ENCODE results near the gene SPEM1.
A peak's percentile ranks its signal among the peaks of the same experiment; 100 is the strongest.

SPEM1 gene

DNA sequence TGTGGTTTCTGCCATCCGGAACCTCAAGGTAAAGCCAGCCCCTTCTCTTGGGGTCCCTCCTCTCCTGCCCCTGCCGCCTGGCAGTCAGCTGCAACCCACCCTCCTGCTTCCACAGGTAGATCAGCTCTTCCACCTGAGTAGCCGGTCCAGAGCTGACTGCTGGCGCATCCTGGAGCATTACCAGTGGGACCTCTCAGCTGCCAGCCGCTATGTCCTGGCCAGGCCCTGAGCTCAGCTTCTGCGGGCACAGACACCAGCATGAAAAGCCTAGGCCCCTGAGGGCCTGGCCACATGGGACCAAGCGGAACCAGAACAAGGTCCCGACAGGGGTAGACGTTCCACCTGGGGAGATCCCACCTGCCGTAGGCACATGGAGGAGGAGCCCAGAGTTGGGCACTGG lies 31.3 kb upstream of the SPEM1 start:
- TF ChIP-seq, protein P1, sequence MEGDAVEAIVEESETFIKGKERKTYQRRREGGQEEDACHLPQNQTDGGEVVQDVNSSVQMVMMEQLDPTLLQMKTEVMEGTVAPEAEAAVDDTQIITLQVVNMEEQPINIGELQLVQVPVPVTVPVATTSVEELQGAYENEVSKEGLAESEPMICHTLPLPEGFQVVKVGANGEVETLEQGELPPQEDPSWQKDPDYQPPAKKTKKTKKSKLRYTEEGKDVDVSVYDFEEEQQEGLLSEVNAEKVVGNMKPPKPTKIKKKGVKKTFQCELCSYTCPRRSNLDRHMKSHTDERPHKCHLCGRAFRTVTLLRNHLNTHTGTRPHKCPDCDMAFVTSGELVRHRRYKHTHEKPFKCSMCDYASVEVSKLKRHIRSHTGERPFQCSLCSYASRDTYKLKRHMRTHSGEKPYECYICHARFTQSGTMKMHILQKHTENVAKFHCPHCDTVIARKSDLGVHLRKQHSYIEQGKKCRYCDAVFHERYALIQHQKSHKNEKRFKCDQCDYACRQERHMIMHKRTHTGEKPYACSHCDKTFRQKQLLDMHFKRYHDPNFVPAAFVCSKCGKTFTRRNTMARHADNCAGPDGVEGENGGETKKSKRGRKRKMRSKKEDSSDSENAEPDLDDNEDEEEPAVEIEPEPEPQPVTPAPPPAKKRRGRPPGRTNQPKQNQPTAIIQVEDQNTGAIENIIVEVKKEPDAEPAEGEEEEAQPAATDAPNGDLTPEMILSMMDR (IDR thresholded peaks at IDR 0.05; ENCODE audit: low read depth, low read length), result no peak
- Histone ChIP-seq H3K27ac (no peak overlapping the region), H3K27me3 (ENCODE audit: insufficient read depth, low read depth, severe bottlenecking) (no peaks in the 10 kb centered on the region), H3K4me3 (ENCODE audit: low read depth, low read length) (no peak overlapping the region), H3K9me3 (ENCODE audit: severe bottlenecking) (no peaks in the 10 kb centered on the region), H3K36me3 (peaks cover 32% of the 10 kb centered on the region)
- no peak for DNase-seq

DNA sequence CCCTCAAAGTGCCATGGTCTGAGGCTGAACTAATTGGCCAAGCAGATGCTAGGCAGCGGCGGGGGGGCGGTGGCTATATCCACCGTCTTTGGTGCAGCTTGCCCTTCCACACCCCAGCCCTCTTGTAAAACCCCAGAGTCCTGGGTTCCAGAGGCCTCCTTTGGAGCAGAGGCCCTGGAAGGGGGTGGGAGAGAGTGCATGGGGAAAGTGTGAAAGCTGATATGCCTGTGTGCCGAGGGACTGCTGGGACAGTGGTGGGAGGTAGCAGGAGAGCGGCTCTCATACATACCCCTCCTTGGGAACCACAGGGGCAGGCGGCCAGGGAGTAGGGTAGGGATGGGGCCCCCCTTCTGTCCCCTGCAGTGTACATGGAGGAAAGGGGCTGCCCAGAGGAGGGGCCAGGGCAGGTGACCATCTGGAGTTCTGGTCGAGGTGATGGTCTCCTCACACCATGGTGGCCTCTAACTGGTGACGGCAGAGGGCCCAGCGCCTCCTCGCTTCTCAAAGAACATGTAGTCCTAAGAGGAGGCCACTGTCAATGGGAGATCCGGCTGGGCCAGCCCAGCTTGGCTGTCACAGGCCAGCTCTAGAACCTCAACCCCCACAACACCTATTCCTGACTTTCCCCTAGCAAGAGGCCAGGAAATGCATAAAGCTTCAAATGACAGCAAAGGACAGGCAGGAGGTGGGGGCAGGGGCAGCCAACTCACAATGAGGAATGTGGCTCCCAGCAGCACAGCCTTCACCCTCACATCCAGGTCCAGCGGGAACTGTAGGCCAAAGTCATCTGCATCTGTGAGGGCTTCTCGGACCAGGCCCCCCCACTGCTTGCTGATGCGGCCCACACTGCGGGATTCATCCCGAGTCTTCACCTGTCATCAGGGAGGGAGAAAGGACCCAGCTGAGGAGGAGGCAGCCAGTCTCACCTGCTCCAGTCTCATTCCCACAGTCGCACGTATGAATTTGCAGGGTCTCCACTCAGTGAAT lies 29.9 kb upstream of the SPEM1 start:
- no peaks in the 10 kb centered on the region for H3K9me3 ChIP-seq (ENCODE audit: severe bottlenecking)
- no peak overlapping the region for H3K4me3 ChIP-seq (ENCODE audit: low read depth, low read length)
- no peak for DNase-seq
- H3K27ac ChIP-seq, result no peak overlapping the region
- peaks cover 28% of the 10 kb centered on the region for H3K36me3 ChIP-seq
- TF ChIP-seq, protein P1 (IDR thresholded peaks at IDR 0.05; ENCODE audit: low read depth, low read length), result no peak
- H3K27me3 ChIP-seq (ENCODE audit: insufficient read depth, low read depth, severe bottlenecking), result no peaks in the 10 kb centered on the region

DNA sequence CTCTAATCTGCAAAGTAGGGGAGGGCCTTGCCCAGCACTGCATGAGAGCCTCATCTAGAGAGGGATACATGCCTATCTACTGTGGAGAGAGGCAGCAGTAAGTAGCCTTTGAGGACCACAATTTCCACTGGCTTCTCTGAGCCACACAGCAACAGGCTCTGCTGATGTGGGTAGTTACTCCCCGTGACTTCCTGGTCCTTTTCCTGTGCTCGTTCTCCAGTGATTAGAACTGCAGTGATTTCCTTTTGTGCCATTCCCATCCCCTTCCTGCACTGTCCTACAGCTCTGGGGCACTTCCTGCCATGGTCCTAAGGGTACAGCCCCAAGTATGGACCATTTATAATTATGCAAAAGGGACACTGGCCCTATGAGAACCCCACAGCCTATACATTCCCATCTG lies 28.8 kb upstream of the SPEM1 start:
- Histone ChIP-seq H3K36me3 (peaks cover 23% of the 10 kb centered on the region), H3K27me3 (ENCODE audit: insufficient read depth, low read depth, severe bottlenecking) (no peaks in the 10 kb centered on the region), H3K9me3 (ENCODE audit: severe bottlenecking) (no peaks in the 10 kb centered on the region), H3K27ac (no peak overlapping the region), H3K4me3 (ENCODE audit: low read depth, low read length) (no peak overlapping the region)
- TF ChIP-seq, protein P1 (IDR thresholded peaks at IDR 0.05; ENCODE audit: low read depth, low read length), result no peak
- no peak for DNase-seq

DNA sequence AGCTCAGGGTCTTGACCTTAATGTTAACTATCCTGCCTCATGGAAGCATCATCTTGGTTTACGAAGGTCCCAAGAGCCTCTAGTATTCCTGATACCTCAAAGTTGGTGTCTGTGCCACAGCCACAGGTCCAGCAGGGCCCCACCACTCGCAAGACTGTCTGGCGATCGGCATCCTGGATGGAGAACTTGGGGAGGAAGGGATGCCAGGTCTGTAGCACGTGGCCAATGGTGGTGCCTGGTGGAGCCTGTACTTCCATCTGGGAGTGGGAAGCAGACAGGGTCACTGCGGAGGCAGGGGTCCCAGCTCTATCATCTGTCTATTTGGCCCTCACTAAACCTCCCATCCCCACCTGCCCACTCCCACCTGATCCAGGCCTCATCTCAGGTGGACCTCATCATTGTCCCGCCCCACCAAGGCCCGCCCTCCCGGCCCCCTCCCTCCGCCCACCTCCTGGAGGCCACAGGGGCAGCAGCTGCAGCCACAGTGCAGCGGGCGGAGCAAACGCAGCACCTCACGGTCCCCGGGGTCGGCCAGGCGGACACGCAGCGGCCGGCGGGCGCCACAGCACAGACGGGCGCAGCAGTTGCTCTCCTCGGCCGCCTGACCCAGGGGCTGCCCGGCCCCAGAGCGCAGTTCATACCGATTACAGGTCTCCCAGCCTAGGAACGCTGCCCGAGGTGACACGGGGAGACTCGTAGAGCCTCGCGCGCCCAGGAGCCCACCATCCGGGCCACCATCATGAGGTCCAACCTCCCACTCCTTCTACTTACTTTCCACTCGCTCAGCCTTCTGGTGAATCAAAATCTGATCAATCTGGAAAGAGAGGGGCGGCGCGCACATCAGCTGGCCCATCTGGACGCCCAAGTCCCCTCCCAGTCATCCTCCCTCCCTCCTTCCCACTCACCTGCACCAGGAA lies 27.2 kb upstream of the SPEM1 start:
- DNase-seq, result no peak

DNA sequence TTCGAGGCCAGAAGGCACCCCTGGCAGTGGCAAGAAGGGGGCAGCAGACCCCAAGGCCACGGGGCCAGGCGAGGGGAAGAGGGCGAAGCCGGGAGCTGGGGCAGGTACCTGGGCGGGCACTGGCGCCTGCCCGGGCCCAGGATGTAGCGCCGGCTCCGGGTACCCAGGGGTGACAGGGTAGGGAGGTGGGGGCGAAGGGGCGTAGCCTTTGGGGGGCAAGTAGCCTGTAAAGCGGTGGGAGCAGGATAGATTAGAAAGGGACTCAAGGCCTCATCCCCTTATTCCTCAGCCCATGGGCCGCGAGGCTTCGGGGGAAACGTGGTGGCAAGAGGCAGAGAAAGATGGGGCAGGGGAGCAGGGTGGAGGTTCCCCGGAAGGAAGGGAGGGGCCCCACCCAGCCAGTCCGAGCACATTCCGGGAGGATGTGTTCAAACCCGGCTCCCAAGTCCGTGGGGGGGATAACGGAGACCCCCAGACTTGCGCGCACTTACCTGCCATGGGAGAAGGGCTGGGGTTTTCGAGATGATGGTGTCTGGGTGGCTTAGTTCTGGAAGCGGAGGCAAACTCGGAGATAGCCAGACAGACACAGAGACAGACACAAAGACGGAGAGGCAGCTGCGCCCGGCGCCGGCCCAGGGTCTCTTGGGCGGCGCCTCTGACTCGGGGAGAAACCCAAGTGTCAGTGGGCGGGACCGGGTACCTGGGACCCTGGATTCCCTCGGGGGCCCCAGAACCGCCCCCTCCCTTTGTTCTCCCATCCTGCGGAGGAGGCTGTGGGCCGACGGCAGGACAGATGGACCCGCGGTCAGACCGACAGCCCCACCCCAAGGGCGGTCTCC lies 26.3 kb upstream of the SPEM1 start:
- Histone ChIP-seq H3K27me3 (ENCODE audit: insufficient read depth, low read depth, severe bottlenecking) (no peaks in the 10 kb centered on the region), H3K36me3 (peaks cover 17% of the 10 kb centered on the region), H3K9me3 (ENCODE audit: severe bottlenecking) (no peaks in the 10 kb centered on the region), H3K27ac (peak overlapping the region; percentile 75), H3K4me3 (ENCODE audit: low read depth, low read length) (peak overlapping the region; percentile 49)
- TF ChIP-seq, protein P1 (IDR thresholded peaks at IDR 0.05; ENCODE audit: low read depth, low read length), result peak; percentile 10; the same call in 1 of the 2 replicates
- DNase-seq, result peak; percentile 61

More for the DNA sequence above, 27.2 kb upstream of the SPEM1 start:
- no peaks in the 10 kb centered on the region for H3K9me3 ChIP-seq (ENCODE audit: severe bottlenecking)
- no peak overlapping the region for H3K4me3 ChIP-seq (ENCODE audit: low read depth, low read length)
- peaks cover 23% of the 10 kb centered on the region for H3K36me3 ChIP-seq
- no peak overlapping the region for H3K27ac ChIP-seq
- H3K27me3 ChIP-seq (ENCODE audit: insufficient read depth, low read depth, severe bottlenecking), result no peaks in the 10 kb centered on the region
- TF ChIP-seq, protein P1 (IDR thresholded peaks at IDR 0.05; ENCODE audit: low read depth, low read length), result no peak
